ENCODE measurements around the gene NCOA5.

- no peak for TF ChIP-seq USF1 (CRISPR knock-in tag; IDR thresholded peaks at IDR 0.05)
- TF ChIP-seq SOX15 (CRISPR knock-in tag; IDR thresholded peaks at IDR 0.05) = no peak
Measured at GRCh38 chr20:46070215-46070900, 19.4 kb downstream of the NCOA5 start.
